HS-27A (cell line): ENCODE measurements around the gene GPR155.
"Not testable (repeated sequence)": the region's sequence is repeated elsewhere in the genome, so short reads cannot be mapped to it uniquely, and the experiment has no call there.

Source experiments
- DNase-seq: peaks from one replicate; pipeline ENCODE4 v3.0.0-alpha.2; 2012; ENCODE audit warnings: low read depth, missing footprints

GPR155 gene

GRCh38 chr2:174438146-174438886 lies 48.5 kb downstream of the GPR155 start:
- no peak for DNase-seq

- no peak for DNase-seq
Observed at GRCh38 chr2:174436351-174436750, 50.5 kb downstream of the GPR155 start.

GRCh38 chr2:174431902-174432301 lies 54.9 kb downstream of the GPR155 start:
- DNase-seq = no peak

GRCh38 chr2:174430066-174430465 lies 56.8 kb downstream of the GPR155 start:
- no peak for DNase-seq

GRCh38 chr2:174428214-174428613 lies 58.6 kb downstream of the GPR155 start:
- DNase-seq = no peak

- DNase-seq = no peak
Observed at GRCh38 chr2:174412256-174412655, 74.6 kb downstream of the GPR155 start.

- DNase-seq = not testable (repeated sequence)
Observed at GRCh38 chr2:174410039-174410438, 76.8 kb downstream of the GPR155 start.

- no peak for DNase-seq
Observed at GRCh38 chr2:174403628-174404027, 83.2 kb downstream of the GPR155 start.

GRCh38 chr2:174400853-174401252 lies 86.0 kb downstream of the GPR155 start:
- DNase-seq = no peak

- no peak for DNase-seq
Observed at GRCh38 chr2:174399171-174399570, 87.7 kb downstream of the GPR155 start.

GRCh38 chr2:174397773-174398172 lies 89.1 kb downstream of the GPR155 start:
- no peak for DNase-seq

GRCh38 chr2:174395969-174396630 lies 90.7 kb downstream of the GPR155 start:
- no peak for DNase-seq

GRCh38 chr2:174395284-174395968 lies 91.4 kb downstream of the GPR155 start, which contains the start of gene SCRN3:
Gene SCRN3 (plus strand): TSS chr2:174395730. CDS start chr2:174398284, 2,554 bp downstream.
- peak; percentile 14 for DNase-seq

GRCh38 chr2:174392706-174393105 lies 94.1 kb downstream of the GPR155 start:
- DNase-seq = no peak

GRCh38 chr2:174390303-174390702 lies 96.5 kb downstream of the GPR155 start:
- not testable (repeated sequence) for DNase-seq

GRCh38 chr2:174389542-174389941 lies 97.3 kb downstream of the GPR155 start:
- no peak for DNase-seq

GRCh38 chr2:174388706-174389105 lies 98.1 kb downstream of the GPR155 start:
- DNase-seq = not testable (repeated sequence)

GRCh38 chr2:174385201-174385600 lies 101.6 kb downstream of the GPR155 start:
- no peak for DNase-seq

- no peak for DNase-seq
Observed at GRCh38 chr2:174383796-174384195, 103.0 kb downstream of the GPR155 start.
